Fibroblast of peridontal ligament (primary cell): ENCODE data around the gene THAP6.
A peak's percentile ranks its signal among the peaks of the same experiment; 100 is the strongest.
"Not testable (repeated sequence)": the region's sequence is repeated elsewhere in the genome, so short reads cannot be mapped to it uniquely, and the experiment has no call there.

ENCODE experiments used
- DNase-seq: peaks from one replicate; pipeline ENCODE4 v3.0.0-alpha.2; 2010; ENCODE audit errors: extremely low read depth

THAP6 gene

DNA sequence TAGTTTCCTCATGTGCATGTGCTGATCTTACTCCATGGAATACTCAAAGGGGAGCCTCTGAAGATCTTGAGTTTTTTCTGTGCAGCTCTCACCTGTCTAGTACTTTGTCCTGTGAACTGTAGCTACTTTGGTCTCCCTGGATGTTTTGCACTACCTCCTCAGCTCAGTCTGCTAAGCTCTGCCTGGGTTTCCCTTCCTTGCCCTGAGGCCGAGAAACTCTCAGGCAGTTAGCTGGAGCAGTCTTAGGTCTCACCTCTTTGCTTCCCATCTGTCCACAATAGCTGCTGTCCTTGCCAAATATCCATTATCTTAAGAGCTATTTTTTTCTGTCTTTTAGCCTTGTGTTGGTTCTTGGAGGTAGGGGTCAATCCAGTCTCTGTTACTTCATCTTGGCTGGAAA lies 11.6 kb downstream of the THAP6 start:
- no peak for DNase-seq

DNA sequence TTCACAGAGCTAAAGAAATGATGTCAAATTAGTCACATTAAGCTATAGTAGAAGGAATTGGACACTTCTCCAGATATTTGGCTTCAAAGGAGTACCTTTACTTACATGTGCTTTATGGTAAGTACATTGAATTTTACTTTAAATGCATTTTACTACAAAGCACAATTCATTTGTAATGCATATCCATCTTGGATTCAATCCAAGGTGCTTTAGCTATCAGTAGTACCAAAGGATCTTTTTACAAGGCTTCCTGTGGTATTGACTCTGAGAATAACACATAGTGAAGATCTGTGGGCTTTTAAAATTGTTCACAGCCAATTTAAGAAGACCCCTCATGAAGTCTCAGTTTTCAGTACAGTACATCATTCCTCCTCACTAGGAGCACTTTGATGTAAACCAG lies 13.2 kb downstream of the THAP6 start:
- no peak for DNase-seq

DNA sequence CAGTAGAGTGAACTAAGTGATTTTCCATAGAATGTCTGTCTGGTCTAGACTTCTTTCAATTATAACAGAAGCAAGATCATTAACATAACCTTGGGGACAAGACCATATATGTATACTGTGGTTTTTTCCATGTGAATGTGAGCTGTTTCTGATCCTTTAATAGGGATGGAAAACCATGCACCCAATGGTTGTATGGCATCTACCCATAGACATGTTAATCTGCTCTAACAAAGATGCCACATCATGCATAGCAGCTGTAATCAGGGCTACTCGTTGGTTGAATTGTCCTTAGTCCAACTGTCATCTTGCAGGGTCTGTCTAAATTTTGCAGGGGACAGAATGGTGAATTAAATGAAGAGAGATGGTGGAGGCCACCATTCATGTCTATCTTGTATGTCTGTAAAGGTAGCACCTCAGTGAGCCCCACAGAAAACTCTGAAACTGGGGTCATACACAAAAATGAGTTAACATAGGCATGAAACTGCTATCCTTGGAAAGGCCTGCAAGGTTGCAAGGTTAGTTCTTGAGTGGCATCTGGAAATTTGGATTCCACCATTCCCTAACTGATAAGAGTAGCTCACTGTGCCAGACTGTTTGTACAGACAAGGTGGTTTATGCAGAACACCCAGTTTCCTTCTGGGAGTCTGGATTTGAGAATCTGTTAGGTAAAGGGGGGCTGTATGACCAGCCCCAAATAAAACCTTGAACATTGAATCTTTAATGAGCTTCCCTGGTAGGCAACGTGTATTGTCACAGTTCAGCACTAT lies 16.5 kb downstream of the THAP6 start:
- DNase-seq = no peak

DNA sequence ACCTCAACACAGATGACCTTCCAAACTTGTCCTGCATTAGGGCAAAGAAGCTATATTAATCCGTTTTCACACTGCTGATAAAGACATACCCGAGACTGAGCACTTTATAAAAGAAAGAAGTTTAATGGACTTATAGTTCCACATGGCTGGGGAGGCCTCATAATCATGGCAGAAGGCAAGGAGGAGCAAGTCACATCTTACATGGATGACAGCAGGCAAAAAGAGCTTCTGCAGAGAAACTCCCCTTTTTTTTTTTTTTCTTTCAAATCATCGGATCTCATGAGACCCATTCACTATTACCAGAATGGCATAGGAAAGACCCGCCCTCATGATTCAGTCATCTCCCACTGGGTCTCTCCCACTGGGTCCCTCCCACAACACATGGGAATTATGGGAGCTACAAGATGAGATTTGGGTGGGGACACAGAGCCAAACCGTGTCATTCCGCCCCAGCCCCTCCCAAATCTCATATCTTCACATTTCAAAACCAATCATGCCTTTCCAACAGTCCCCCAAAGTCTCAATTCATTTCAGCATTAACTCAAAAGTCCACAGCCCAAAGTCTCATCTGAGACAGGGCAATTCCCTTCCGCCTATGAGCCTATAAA lies 17.4 kb downstream of the THAP6 start:
- not testable (repeated sequence) for DNase-seq

DNA sequence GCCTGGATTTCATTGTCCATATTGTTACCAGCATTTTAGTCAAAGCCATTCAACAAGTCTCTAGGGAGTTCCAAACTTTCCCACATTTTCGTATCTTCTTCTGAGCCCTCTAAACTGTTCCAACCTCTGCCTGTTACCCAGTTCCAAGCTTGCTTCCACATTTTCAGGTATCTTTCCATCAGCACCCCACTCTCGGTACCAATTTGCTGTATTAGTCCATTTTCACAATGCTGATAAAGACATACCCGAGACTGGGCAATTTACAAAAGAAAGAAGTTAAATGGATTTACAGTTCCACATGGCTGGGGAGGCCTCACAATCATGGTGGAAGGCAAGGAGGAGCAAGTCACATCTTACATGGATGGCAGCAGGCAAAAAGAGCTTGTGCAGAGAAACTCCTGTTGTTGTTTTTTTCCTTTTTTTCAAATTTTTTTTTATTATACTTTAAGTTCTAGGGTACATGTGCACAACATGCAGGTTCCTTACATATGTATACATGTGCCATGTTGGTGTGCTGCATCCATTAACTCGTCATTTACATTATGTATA lies 19.1 kb downstream of the THAP6 start:
- not testable (repeated sequence) for DNase-seq

DNA sequence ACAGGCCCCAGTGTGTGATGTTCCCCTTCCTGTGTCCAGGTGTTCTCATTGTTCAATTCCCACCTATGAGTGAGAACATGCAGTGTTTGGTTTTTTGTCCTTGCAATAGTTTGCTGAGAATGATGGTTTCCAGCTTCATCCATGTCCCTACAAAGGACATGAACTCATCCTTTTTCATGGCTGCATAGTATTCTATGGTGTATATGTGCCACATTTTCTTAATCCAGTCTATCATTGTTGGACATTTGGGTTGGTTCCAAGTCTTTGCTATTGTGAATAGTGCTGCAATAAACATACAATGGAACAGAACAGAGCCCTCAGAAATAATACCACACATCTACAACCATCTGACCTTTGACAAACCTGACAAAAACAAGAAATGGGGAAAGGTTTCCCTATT lies 19.7 kb downstream of the THAP6 start:
- DNase-seq = not testable (repeated sequence)

DNA sequence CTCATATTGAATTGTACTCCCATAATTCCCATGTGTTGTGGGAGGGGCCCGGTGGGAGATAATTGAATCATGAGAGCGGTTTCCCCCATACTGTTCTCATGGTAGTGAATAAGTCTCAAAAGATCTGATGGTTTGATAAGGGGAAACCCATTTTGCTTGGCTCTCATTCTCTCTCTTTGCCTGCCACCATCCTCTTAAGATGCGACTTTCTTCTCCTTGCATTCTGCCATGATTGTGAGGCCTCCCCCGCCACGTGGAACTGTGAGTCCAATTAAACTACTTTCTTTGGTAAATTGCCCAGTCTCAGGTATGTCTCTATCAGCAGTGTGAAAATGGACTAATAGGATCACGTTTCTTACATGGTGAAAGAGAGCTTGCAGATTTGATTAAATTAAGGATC lies 23.0 kb downstream of the THAP6 start:
- DNase-seq = not testable (repeated sequence)

DNA sequence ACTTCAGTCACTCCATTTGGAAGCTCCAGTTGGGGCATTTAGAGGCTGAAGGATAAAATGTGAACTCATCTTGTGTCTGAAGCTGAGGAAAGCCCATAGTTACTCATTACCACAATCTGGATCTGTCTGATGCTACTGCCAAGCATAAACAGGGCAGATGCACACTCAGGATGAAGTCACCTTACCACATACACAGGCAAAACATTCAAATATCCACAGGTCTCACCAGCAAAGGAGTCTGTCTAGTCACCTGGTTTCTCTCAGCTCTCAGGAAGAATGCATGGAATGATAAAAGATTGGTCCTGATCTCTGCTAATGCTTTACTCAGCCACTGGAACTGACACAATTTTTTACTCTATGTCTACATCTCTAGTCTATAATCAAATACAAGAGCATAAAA lies 28.6 kb downstream of the THAP6 start:
- DNase-seq = peak; percentile 41

DNA sequence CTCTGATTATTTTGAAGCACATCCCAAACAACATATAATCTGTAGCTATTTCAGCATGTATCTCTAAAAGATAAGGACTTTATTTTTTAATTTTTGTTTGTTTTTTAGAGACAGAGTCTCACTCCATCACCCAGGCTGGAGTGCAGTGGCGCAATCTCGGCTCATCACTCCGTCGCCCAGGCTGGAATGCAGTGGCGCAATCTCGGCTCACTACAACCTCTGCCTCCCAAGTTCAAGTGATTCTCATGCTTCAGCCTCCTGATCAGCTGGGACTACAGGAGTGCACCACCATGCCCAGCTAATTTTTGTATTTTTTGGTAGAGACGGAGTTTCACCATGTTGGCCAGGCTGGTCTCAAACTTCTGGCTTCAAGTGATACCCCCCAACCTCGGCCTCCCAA lies 29.9 kb downstream of the THAP6 start:
- not testable (repeated sequence) for DNase-seq

DNA sequence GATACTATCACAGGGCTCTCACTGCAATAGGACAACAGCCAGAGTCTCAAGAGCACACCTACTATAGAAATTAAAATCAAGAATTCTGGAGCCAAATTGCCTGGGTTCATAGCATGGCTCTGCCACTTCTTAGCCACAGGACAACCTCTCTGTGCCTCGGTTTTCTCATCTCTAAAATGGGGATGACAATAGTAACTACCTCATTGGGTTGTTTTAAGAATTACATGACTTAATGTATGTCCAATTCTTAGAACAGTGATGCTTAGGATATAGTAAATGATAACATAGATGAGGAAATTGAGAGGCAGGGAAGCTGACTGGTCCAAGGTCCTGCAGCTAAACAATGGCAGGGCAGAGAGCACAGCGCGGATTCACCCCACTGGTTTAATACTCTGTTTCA lies 30.6 kb downstream of the THAP6 start:
- DNase-seq = no peak

DNA sequence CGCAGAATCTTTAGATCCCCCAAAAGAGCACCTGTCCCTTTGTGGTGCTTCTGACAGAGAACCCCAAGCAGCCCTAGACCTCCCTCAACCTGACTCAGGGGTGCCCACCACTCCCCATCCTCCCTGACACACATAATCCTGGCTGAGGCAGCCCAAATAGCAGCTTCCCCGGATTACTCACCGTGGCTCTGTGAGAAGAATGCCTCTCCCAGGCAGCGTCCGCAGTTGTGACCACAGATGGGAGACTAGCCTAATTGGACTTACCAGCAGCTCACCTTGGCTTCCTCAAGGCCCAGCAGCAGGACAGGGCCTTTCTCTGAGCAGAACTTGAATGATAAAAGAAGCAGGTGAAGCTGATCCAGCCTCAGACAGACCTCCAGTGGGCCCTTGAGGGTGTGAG lies 31.3 kb downstream of the THAP6 start:
- peak; percentile 21 for DNase-seq

DNA sequence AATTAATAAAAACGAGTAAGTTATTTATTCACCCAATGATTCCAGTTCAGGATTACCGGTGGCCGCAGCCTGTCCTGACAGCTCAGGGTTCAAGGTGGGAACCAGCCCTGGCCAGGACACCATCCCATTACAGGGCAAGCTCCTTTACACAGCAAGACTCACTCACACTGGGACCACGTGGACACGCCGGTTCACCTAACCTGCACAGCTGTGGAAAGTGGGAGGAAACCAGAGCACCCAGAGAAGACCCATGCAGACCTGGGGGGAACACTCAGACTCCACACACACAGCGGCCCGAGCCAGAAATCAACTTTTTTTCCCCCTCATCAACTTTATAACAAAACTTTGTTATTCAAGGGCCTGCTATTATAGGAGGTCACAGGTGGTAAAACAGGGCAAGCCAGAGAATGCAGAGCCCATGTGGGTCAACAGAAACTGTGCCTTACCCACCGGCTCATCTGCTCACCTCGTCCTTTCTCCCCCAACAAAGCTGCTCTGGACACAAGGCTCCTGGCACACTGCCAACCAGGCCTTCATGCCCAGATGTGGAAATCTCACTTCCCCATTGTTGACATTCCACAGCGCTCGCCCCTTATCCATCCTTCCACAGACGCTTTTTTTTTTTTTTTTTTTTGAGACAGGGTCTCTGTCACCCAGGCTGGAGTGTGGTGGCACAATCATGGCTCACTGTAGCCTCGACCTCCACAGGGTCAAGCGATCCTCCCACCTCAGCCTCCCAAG lies 33.5 kb downstream of the THAP6 start:
- DNase-seq = no peak

DNA sequence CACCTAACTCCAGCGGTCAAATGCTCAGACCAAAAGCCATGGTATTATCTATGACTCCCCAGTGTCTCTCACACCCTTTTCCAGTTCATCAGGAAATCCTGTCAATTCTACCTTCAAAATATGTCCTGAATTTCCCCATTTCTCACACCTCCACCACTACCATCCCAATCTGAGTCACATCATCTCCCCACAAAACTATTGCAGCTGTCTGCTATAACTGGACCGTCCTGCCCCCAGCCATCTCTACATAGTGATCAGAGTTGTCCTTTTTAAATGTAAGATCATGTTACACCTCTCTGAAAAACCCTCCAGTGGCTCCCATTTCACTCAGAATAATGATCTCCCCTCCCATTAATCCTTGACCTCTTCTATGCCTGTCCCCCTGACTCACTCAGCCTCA lies 34.7 kb downstream of the THAP6 start:
- no peak for DNase-seq

DNA sequence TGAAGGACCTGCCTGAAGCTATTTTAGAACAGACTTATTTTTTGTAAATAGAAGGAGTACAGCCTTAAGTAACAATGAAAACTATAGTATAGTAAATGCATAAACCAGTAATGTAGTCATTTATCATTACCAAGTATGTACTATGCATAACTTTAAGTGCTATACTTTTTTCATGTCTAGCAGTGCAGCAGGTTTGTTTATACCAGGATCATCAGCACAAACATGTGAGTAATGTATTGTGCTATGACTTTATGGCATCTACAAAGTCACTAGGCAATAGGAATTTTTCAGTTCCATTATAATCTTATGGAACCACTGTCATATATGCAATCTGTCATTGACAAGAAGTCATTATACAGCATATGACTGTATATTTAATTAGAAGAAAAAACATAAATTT lies 38.2 kb downstream of the THAP6 start:
- DNase-seq = no peak

DNA sequence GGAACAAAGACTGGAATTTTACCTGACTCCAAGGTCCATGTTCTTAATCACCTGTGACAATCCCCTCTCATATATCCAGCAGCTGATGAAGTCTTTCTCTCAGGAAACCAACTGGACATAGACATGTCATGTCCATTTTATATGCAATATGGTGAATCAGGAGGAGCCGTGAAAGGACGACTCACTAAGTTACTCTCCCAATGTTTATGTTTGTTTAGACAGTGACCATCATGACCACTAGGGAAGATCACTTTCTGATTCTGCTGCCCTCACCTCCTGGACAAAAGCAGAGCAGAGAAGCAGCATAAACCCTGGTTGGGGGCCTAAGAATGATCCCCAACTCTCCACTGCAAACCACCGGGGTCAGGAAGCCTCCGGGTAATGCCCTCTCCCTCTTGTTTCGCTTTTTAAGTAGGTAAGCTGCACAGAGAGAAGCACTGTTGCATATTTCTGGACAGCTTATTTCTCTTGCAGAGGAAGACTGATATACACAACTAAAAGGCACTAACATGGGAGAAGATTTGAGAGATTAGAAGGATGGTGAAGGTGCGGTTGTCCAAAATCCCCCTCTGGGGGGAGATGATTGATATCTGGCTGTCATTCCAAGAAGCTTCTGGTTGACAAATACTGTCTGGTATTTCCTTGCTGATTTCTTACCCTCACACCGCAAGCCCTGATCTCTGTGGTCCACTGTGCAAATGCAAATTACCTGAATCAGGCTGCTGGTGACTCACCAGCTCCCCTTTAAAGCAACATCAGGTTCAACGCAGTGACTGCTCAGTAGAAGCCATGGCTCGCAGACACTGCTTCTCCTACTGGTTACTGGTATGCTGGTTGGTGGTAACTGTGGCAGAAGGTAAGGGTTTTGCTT lies 41.3 kb downstream of the THAP6 start, which contains the start of gene ODAPH:
TSS of gene ODAPH (plus strand) at position 773 of the 871 bp plus-strand sequence. CDS start at position 790, 17 bp downstream.
- no peak for DNase-seq

DNA sequence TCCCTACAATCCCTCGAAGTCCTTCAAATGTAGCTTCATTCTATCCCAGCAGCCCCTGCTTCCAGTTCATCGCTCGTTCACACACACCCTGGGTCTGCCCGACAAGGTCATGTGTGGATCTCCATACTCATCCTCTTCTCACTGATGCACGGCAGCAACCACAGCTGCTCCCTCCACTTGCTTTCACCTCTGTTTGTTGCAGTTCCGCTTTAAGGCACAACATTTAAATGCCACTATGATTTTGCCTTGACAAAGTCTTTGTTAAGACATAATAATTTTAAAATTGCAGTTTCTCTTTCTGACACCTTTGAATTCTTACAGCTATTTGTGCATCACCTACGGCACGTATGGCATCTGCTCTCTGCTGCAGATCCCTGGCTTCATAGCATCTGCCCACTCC lies 43.4 kb downstream of the THAP6 start:
- DNase-seq = no peak

DNA sequence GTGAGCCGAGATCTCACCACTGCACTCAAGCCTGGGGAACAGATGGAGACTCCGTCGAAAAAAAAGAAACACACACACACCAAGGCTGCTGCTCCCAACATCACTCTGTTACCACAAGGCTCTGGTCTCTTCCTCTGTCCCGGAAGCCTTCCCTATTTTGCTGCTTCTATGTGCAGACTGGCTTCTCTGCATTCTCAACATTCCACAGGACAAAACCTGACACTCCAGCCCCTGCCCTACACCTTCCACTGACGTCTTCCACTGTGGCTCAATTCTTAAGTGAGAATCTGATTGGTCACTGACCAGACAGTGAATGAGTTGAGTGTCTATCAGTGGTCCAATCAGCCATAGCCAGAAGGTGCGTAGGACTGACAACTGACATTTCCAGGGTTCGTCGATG lies 47.5 kb downstream of the THAP6 start:
- DNase-seq = no peak

DNA sequence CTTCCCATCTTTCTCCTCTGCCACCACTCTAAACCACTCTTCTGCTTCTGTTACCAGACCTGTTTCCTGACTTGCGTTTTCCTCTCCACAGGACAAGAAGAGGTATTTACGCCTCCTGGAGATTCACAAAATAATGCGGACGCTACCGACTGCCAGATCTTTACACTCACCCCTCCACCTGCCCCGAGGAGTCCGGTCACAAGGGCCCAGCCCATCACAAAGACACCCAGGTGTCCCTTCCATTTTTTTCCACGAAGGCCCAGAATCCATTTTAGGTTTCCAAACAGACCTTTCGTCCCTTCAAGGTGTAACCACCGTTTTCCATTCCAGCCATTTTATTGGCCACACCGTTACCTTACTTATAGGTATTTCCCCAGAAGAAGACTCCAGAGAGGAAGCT lies 49.8 kb downstream of the THAP6 start:
- DNase-seq = no peak

DNA sequence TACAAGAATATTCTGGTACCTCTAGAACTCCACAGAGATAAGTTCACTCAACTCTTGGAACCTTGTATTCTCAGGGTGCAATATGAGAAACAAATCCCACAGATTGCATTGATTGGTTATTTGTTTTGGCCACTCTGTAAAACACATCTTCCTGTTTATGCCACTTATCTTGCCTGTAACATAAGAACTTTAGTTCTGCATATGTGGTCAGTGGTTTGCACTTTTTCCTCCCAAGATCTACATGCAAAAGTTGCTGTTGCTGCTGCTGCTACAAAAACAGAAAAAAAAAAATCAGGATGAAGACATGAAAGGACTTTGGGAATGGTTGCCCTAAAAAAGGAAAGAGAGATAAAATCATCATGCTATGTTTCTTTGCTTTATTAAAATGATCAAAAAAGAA lies 51.2 kb downstream of the THAP6 start:
- no peak for DNase-seq

DNA sequence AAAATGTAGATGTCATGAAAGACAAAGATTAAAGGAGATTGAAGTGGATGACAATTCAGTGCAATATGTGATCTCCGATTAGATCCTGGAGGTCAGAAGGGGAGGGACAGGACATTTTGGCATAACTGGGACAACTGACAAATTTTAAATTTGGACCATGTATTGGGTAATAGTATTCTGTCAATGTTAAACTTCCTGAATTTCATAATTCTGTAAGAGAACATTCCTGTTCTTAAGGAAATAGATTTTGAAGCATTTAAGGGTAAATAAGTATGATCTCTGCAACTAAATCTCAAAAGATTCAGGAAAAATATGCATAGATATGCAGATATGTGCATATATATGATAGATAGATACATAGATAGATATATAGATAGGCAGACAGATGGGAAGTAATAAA lies 52.6 kb downstream of the THAP6 start:
- DNase-seq = no peak

DNA sequence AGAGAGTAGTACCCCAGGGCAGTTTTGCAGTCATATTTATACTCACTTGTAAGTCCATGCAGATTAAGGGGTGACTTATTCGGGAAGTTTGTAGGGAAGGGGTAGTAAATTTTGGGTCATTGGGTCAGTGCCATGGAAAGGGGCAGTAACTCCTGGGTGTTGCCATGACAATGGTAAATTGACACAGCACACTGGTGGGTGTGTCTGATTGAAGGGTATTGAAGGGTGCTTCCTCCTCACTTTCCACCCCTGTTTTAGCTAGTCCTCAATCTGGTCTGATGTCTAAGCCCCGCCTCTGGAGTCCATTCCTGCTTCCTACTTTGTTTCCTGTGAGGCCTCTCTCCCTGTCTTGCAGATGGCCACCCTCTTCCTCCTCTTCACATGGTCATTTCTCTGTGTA lies 53.5 kb downstream of the THAP6 start:
- DNase-seq = no peak
